Hepatocyte (in vitro differentiated cells): ENCODE measurements around the gene ITGA11.

ENCODE experiments used
- EZH2 ChIP-seq: fragments of 200-600 bp; sonication (generic); IDR thresholded peaks from 2 replicates; pipeline ENCODE4 v1.6.1; 2016; ENCODE audit warnings: antibody characterized with exemption, mild to moderate bottlenecking, borderline replicate concordance
- TF ChIP-seq, protein P1 (sequence below): fragments of 200-600 bp; sonication (generic); IDR thresholded peaks from 2 replicates; pipeline ENCODE4 v1.5.1; 2016; ENCODE audit warnings: antibody characterized with exemption, mild to moderate bottlenecking; ENCODE audit not compliant: poor library complexity

DNA sequence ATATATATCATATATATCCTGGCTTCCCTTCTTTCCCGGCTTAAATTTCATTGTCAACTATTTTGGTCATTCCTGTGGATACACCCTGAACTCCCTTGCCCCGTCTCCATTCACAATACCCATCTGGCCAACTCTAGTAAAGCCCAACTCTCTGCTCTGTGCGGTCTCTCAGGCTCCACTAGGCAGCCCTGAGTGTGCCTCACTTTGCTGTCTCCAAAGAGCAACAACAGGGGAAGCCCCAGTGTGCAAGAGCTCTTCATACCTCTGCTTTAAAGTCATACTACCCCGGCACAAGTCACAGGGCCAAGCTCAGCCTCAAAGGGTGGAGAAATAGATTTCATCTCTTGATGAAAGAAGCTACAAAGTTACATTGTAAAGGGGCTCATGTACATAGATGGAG, 173.3 kb downstream of the ITGA11 start:
- TF ChIP-seq EZH2: no peak
- TF ChIP-seq, protein P1, sequence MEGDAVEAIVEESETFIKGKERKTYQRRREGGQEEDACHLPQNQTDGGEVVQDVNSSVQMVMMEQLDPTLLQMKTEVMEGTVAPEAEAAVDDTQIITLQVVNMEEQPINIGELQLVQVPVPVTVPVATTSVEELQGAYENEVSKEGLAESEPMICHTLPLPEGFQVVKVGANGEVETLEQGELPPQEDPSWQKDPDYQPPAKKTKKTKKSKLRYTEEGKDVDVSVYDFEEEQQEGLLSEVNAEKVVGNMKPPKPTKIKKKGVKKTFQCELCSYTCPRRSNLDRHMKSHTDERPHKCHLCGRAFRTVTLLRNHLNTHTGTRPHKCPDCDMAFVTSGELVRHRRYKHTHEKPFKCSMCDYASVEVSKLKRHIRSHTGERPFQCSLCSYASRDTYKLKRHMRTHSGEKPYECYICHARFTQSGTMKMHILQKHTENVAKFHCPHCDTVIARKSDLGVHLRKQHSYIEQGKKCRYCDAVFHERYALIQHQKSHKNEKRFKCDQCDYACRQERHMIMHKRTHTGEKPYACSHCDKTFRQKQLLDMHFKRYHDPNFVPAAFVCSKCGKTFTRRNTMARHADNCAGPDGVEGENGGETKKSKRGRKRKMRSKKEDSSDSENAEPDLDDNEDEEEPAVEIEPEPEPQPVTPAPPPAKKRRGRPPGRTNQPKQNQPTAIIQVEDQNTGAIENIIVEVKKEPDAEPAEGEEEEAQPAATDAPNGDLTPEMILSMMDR: no peak
